Measurements from ENCODE around the gene HLCS. TPM values are rescaled to one million over a fixed set of nuclear protein-coding genes. Genes with fewer than 3 reads are reported as not detected.
"Not testable (repeated sequence)": the region's sequence is repeated elsewhere in the genome, so short reads cannot be mapped to it uniquely, and the experiment has no call there.

Gene HLCS
- total RNA-seq, 1 donor from 2014 or later = 14.8 TPM

DNA sequence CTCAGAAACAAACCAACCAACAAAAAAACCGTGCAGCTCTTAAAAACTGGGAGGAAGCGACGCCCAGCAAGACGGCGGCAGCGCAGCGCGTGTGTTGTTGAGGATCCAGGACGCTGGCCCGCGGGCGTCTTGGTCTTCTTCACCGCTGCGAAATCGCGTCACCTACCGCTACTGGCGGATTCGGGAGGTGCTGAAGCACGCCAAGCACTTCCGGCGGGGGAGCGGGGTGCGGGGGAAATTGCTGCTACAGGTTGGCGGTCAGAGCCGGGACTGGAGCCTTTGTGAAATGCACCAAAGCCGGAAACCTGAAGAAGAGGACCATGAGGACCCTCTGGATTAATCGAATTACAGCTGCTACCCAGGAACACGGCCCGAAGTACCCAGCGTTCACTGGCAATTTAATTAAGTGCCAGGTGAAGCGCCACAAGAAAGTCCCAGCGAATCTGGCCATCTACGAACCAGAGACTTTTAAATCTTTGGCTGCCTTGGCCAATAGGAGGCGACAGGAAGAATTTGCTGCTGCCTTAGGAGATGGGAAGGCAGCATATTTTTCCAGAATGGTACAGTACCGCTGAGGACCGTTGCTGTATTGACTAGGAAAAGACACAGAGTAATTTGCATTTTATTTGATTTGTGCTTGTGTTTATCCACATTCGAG, 28.2 kb upstream of the HLCS start:
- H3K36me3 Mint-ChIP-seq = no peaks in the 10 kb centered on the region
- no peaks in the 10 kb centered on the region for H3K9me3 Mint-ChIP-seq
- no peak for DNase-seq (ENCODE audit: extremely low spot score, unreplicated experiment)
- TF ChIP-seq, protein P1, sequence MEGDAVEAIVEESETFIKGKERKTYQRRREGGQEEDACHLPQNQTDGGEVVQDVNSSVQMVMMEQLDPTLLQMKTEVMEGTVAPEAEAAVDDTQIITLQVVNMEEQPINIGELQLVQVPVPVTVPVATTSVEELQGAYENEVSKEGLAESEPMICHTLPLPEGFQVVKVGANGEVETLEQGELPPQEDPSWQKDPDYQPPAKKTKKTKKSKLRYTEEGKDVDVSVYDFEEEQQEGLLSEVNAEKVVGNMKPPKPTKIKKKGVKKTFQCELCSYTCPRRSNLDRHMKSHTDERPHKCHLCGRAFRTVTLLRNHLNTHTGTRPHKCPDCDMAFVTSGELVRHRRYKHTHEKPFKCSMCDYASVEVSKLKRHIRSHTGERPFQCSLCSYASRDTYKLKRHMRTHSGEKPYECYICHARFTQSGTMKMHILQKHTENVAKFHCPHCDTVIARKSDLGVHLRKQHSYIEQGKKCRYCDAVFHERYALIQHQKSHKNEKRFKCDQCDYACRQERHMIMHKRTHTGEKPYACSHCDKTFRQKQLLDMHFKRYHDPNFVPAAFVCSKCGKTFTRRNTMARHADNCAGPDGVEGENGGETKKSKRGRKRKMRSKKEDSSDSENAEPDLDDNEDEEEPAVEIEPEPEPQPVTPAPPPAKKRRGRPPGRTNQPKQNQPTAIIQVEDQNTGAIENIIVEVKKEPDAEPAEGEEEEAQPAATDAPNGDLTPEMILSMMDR (conservative IDR thresholded peaks at IDR 0.05) = no peak
- H3K4me3 Mint-ChIP-seq = peak overlapping the region; percentile 55
- peaks cover 10% of the 10 kb centered on the region for H3K27me3 Mint-ChIP-seq
- H3K27ac Mint-ChIP-seq = no peak overlapping the region
- peaks cover 4% of the 10 kb centered on the region for H3K4me1 Mint-ChIP-seq (ENCODE audit: unreplicated experiment)

DNA sequence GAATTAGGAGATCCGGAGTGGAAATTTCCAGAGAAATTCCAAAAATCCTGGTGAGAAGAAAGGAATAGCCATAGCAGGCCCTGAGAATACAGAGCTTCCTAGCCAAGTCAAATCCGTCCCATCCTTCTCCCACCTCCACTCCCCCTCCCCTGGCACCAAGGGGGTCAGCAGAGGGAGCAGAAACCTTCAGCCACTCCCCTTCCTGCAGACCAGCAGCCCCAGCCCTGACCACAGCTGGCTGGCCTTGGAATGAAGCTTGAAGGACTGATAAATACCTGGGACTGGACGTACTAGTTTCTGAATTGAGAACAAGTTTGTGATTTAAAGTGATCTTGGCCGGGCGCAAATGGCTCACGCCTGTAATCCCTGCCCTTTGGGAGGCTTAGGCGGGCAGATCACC, 26.2 kb upstream of the HLCS start:
- Mint-ChIP-seq H3K27ac (no peak overlapping the region), H3K4me3 (no peak overlapping the region), H3K4me1 (ENCODE audit: unreplicated experiment) (peaks cover 7% of the 10 kb centered on the region), H3K36me3 (no peaks in the 10 kb centered on the region), H3K9me3 (no peaks in the 10 kb centered on the region), H3K27me3 (no peaks in the 10 kb centered on the region)
- no peak for DNase-seq (ENCODE audit: extremely low spot score, unreplicated experiment)
- TF ChIP-seq, protein P1 (conservative IDR thresholded peaks at IDR 0.05) = no peak

DNA sequence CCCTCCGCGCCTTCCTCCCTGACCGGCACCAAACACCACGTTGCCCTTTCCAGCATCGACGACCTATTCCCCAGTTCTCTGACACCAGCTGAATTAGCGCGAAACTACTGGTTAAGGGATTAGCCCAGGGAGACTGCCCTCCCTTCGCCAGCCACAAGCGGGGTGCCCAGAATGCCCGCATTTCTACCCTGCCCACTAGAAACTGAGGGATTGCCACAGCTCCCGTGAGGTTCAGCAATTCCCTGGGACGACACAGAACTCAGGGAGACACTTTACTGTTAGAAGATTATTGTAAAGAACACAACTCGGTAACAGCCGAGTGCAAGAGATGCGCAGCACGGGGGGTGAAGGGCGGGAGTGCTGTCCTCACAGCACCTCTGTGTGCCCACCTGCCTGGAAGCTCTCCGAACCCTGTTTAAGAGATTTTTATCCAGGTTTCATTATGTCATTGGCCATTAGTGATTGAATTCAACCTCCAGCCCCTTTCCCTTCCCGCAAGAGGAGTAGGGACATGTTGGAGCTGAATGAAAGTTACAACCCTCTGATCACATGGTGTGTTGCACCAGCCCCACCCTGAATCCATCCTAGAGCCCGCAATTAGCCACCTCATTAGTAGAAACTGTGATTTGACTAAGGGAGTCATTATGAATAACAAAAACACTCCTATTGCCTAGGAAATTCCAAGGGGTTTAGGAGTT, 24.2 kb upstream of the HLCS start:
- TF ChIP-seq, protein P1 (conservative IDR thresholded peaks at IDR 0.05) = no peak
- peaks cover 7% of the 10 kb centered on the region for H3K4me1 Mint-ChIP-seq (ENCODE audit: unreplicated experiment)
- H3K27ac Mint-ChIP-seq = peak overlapping the region; percentile 92
- DNase-seq (ENCODE audit: extremely low spot score, unreplicated experiment) = no peak
- no peaks in the 10 kb centered on the region for H3K27me3 Mint-ChIP-seq
- no peaks in the 10 kb centered on the region for H3K9me3 Mint-ChIP-seq
- peak overlapping the region; percentile 91 for H3K4me3 Mint-ChIP-seq
- no peaks in the 10 kb centered on the region for H3K36me3 Mint-ChIP-seq

- Mint-ChIP-seq H3K27ac (peak overlapping the region; percentile 92), H3K4me3 (peak overlapping the region; percentile 91), H3K36me3 (no peaks in the 10 kb centered on the region), H3K9me3 (no peaks in the 10 kb centered on the region), H3K27me3 (no peaks in the 10 kb centered on the region), H3K4me1 (ENCODE audit: unreplicated experiment) (peaks cover 7% of the 10 kb centered on the region)
- TF ChIP-seq, protein P1 (conservative IDR thresholded peaks at IDR 0.05) = peak; percentile 94
- peak; percentile 93 for DNase-seq (ENCODE audit: extremely low spot score, unreplicated experiment)
These were observed 23.4 kb upstream of the HLCS start for GRCh38 chr21:36989699-36990507.

GRCh38 chr21:36989199-36989698, 22.8 kb upstream of the HLCS start:
- H3K27ac Mint-ChIP-seq = peak overlapping the region; percentile 66
- H3K4me1 Mint-ChIP-seq (ENCODE audit: unreplicated experiment); H3K9me3 Mint-ChIP-seq; DNase-seq (ENCODE audit: extremely low spot score, unreplicated experiment); H3K36me3 Mint-ChIP-seq; H3K27me3 Mint-ChIP-seq: not testable (repeated sequence)
- H3K4me3 Mint-ChIP-seq = peak overlapping the region; percentile 87

All from type B pancreatic cell (in vitro differentiated cells).